HFFc6 (cell line): ENCODE measurements around the gene SPG7. TPM values are rescaled to one million over a fixed set of nuclear protein-coding genes. Genes with fewer than 3 reads are reported as not detected.
A peak's percentile ranks its signal among the peaks of the same experiment; 100 is the strongest.

Source experiments
- DNase-seq: peaks from one replicate; pipeline ENCODE4 v3.0.0-alpha.2; 2018
- H3K27ac Mint-ChIP-seq: 2 replicates; pipeline ENCODE4 v1.8.0; 2020; ENCODE audit warnings: mild to moderate bottlenecking, mixed read lengths
- H3K27me3 Mint-ChIP-seq: 2 replicates; pipeline ENCODE4 v1.8.0; 2021; ENCODE audit warnings: mild to moderate bottlenecking, moderate library complexity, mixed read lengths; ENCODE audit not compliant: insufficient read depth
- H3K36me3 Mint-ChIP-seq: 2 replicates; pipeline ENCODE4 v1.8.0; 2021; ENCODE audit warnings: low read depth, mixed read lengths
- H3K4me1 Mint-ChIP-seq: 2 replicates; pipeline ENCODE4 v1.8.0; 2020; ENCODE audit warnings: low read depth, mixed read lengths
- H3K4me3 Mint-ChIP-seq: 2 replicates; pipeline ENCODE4 v1.8.0; 2020; ENCODE audit warnings: mild to moderate bottlenecking, moderate library complexity, mixed read lengths
- H3K9me3 Mint-ChIP-seq: 2 replicates; pipeline ENCODE4 v1.8.0; 2020; ENCODE audit warnings: mild to moderate bottlenecking, mixed read lengths
- total RNA-seq, 6 experiments: library from RNA; stranded (reverse); fragmentation: NEBNext Ultra II Directional; extraction: Animal tissue kit (Norgen Biotek cat#: 25700); gene quantifications; 2 replicates in 1 of 6; 3 replicates in 5 of 6; pipeline ENCODE4 v1.2.3, GENCODE V29; 2021
- TF ChIP-seq, protein P1 (sequence below): fragments of 200-600 bp; sonication (generic); IDR thresholded peaks from 2 replicates; pipeline ENCODE4 v1.5.0; 2021; ENCODE audit warnings: antibody characterized with exemption, mild to moderate bottlenecking

SPG7 gene
- total RNA-seq, 6 experiments from 2014 or later: 81.5 to 97.0 (median 89.6) TPM

DNA sequence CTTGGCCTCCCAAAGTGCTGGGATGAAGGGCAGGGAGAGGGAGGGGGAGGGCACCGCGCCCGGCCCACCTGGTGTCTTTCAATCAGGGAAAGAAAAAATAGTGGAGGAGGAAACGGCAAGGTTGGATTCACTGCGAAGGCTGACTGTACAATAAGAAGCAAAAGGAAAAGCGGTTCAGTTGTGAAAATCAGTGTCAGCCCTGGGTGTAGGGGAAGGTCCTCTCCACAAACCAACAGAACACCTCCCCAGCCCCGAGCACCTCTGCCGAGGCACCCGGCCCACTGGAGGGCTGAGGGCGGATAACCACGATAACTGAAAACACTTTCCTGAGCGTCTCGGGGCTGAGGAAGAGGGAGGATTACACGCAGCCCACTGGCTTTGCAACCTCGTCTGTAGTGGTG, 1.4 kb upstream of the SPG7 start:
- no peak for DNase-seq
- Mint-ChIP-seq H3K27ac (peak overlapping the region; percentile 85), H3K9me3 (no peaks in the 10 kb centered on the region), H3K27me3 (no peaks in the 10 kb centered on the region; the same call in 1 of the 2 replicates), H3K36me3 (no peaks in the 10 kb centered on the region; the same call in 1 of the 2 replicates), H3K4me1 (peaks cover 31% of the 10 kb centered on the region), H3K4me3 (peak overlapping the region; percentile 99)
- TF ChIP-seq, protein P1, sequence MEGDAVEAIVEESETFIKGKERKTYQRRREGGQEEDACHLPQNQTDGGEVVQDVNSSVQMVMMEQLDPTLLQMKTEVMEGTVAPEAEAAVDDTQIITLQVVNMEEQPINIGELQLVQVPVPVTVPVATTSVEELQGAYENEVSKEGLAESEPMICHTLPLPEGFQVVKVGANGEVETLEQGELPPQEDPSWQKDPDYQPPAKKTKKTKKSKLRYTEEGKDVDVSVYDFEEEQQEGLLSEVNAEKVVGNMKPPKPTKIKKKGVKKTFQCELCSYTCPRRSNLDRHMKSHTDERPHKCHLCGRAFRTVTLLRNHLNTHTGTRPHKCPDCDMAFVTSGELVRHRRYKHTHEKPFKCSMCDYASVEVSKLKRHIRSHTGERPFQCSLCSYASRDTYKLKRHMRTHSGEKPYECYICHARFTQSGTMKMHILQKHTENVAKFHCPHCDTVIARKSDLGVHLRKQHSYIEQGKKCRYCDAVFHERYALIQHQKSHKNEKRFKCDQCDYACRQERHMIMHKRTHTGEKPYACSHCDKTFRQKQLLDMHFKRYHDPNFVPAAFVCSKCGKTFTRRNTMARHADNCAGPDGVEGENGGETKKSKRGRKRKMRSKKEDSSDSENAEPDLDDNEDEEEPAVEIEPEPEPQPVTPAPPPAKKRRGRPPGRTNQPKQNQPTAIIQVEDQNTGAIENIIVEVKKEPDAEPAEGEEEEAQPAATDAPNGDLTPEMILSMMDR: no peak

DNA sequence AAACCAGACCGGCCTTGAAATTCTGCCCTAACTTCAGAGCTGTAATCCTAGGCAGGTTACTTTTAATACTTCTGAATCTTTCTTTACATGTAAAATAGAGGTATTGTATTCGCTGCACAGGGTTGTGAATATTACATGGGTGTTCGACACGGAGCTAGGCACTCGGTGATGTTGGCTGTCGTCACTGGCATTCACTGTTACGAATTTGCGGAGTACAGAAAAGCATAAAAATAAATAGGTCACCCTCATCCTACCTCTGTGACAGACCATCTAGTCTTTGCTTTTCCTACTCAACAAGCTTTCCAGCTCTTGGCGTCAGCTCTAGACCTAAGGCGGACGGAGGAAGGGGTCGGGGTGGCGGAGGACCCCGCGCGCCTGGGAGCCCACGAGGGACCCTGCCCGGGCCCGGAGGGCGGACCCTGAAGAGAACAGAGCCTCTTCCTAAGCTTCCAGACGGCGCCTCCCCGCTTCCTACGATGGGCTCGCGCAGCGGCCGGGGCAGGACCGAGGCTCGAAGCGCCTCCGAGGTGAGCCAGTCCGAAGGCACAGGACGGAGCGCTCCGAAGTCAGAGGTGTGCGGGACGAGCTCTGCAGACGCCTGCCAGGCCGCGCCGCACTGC, 879 bp upstream of the SPG7 start:
- peak overlapping the region; percentile 99 for H3K4me3 Mint-ChIP-seq
- H3K9me3 Mint-ChIP-seq: no peaks in the 10 kb centered on the region
- no peaks in the 10 kb centered on the region; the same call in 1 of the 2 replicates for H3K27me3 Mint-ChIP-seq

DNA sequence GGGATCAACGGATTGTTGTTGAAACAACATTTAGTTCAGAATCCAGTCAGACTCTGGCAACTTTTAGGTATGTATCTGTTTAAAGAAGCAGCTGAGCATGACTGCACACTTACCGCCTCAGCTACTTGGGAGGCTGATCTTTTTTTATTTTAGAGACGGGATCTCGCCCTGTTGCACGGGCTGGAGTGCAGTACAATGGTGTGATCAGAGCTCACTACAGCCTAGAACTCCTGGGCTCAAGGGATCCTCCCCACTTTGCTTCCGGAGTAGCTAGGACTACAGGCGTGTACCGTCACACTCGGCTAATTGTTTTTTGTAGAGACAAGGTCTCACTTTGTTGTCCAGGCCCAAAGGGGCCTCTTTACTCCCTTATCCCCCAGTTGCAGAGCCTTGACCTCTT, 2.3 kb downstream of the SPG7 start:
- TF ChIP-seq, protein P1: no peak
- Mint-ChIP-seq H3K36me3 (peaks cover 6% of the 10 kb centered on the region), H3K4me1 (peaks cover 14% of the 10 kb centered on the region), H3K27ac (peak overlapping the region; percentile 18; the same call in 1 of the 2 replicates), H3K4me3 (peak overlapping the region; percentile 22; the same call in 1 of the 2 replicates), H3K9me3 (no peaks in the 10 kb centered on the region), H3K27me3 (no peaks in the 10 kb centered on the region; the same call in 1 of the 2 replicates)
- no peak for DNase-seq

More for the DNA sequence above, 879 bp upstream of the SPG7 start:
- DNase-seq: no peak
- no peaks in the 10 kb centered on the region; the same call in 1 of the 2 replicates for H3K36me3 Mint-ChIP-seq
- peaks cover 26% of the 10 kb centered on the region for H3K4me1 Mint-ChIP-seq
- TF ChIP-seq, protein P1: no peak
- peak overlapping the region; percentile 85 for H3K27ac Mint-ChIP-seq

DNA sequence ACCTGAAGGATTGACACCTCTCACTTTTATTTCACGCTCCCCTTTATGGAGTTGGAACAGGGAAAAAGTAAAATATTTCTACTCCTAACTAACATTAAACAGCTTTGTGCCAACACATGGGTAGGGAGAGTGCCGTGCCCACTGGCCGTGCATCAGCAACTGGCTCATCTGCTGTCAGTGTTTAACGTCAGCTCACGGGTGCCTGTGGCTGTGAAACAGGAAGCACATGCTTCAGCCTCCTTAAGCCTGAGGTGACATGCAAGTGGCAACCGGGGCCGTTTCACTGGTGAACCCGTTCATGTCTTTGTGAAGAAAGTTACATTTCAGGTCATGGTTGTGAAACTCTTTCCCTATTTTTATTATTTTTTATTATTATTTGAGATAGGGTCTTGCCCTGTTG, 3.2 kb downstream of the SPG7 start:
- no peak for DNase-seq
- Mint-ChIP-seq H3K9me3 (no peaks in the 10 kb centered on the region), H3K36me3 (peaks cover 8% of the 10 kb centered on the region), H3K4me3 (no peak overlapping the region), H3K27me3 (no peaks in the 10 kb centered on the region), H3K27ac (no peak overlapping the region; the same call in 1 of the 2 replicates), H3K4me1 (peaks cover 6% of the 10 kb centered on the region)
- TF ChIP-seq, protein P1: no peak

DNA sequence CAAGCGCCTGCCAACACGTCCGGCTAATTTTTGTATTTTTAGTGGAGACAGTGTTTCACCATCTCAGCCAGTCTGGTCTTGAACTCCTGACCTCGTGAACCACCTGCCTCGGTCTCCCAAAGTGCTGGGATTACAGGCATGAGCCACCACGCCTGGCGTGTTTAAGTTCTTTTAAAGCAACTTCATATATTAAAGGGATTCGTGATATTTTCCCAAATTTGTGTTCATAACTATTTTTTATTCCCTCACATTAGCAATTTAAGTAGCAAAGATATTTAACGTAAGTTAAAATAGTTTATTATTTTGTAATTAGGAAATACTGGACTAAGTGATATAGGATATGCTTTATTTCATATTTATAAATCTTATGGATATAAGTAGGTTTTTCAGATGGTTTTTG, 4.2 kb downstream of the SPG7 start:
- no peaks in the 10 kb centered on the region for H3K4me1 Mint-ChIP-seq
- TF ChIP-seq, protein P1: no peak
- no peak overlapping the region for H3K4me3 Mint-ChIP-seq
- no peak for DNase-seq
- peaks cover 19% of the 10 kb centered on the region for H3K36me3 Mint-ChIP-seq
- no peaks in the 10 kb centered on the region for H3K27me3 Mint-ChIP-seq
- H3K27ac Mint-ChIP-seq: no peak overlapping the region
- no peaks in the 10 kb centered on the region; the same call in 1 of the 2 replicates for H3K9me3 Mint-ChIP-seq
